ENCODE data around the gene PSMD1. TPM values are rescaled to one million over a fixed set of nuclear protein-coding genes. Genes with fewer than 3 reads are reported as not detected.

The PSMD1 gene
- total and polyA plus RNA-seq, 2 of the 8 experiments (the other 6 are each of a cell fraction or from before 2014, with no cell fraction given), result 179 to 272 TPM

GRCh38 chr2:231207734-231208133, 151.1 kb downstream of the PSMD1 start (continued):
- TF ChIP-seq RAD21 (IDR thresholded peaks at IDR 0.05 in 1 of 2, conservative IDR thresholded peaks at IDR 0.05 in 1 of 2; ENCODE audit: low read depth in 2 of 2, low read length in 2 of 2), result no peak
- TF ChIP-seq NRF1 (IDR thresholded peaks at IDR 0.05; ENCODE audit: low read depth, low read length), result no peak
